Endothelial cell (in vitro differentiated cells): Measurements from ENCODE around the gene SH2D6. TPM values are rescaled to one million over a fixed set of nuclear protein-coding genes. Genes with fewer than 3 reads are reported as not detected.

ENCODE experiments used
- DNase-seq: peaks from one replicate; pipeline ENCODE4 v3.0.0; 2021; ENCODE audit warnings: low spot score
- H3K27ac Mint-ChIP-seq: one replicate; pipeline ENCODE4 v1.8.0; 2021; ENCODE audit warnings: mixed read lengths, inconsistent platforms; ENCODE audit not compliant: unreplicated experiment
- H3K27me3 Mint-ChIP-seq: one replicate; pipeline ENCODE4 v1.8.0; 2021; ENCODE audit warnings: mild to moderate bottlenecking, moderate library complexity, mixed read lengths, inconsistent platforms; ENCODE audit not compliant: unreplicated experiment
- H3K36me3 Mint-ChIP-seq: one replicate; pipeline ENCODE4 v1.8.0; 2021; ENCODE audit warnings: mild to moderate bottlenecking, low read depth, mixed read lengths, inconsistent platforms; ENCODE audit not compliant: unreplicated experiment
- H3K4me1 Mint-ChIP-seq: one replicate; pipeline ENCODE4 v1.8.0; 2021; ENCODE audit warnings: mild to moderate bottlenecking, mixed read lengths, inconsistent platforms; ENCODE audit not compliant: unreplicated experiment
- H3K4me3 Mint-ChIP-seq: one replicate; pipeline ENCODE4 v1.8.0; 2021; ENCODE audit warnings: mild to moderate bottlenecking, mixed read lengths, inconsistent platforms; ENCODE audit not compliant: unreplicated experiment
- H3K9me3 Mint-ChIP-seq: one replicate; pipeline ENCODE4 v1.8.0; 2021; ENCODE audit warnings: mixed read lengths, inconsistent platforms; ENCODE audit not compliant: unreplicated experiment
- CTCF ChIP-seq: fragments of 200-600 bp; sonication (generic); IDR thresholded peaks from one replicate; pipeline ENCODE4 v1.5.0; 2021; ENCODE audit warnings: antibody characterized with exemption; ENCODE audit not compliant: unreplicated experiment
- total RNA-seq: library from RNA; stranded (reverse); fragmentation: NEBNext Ultra II Directional; extraction: Animal tissue kit (Norgen Biotek cat#: 25700); gene quantifications from one replicate; pipeline ENCODE4 v1.2.1, GENCODE V29; 2021; ENCODE audit not compliant: unreplicated experiment

SH2D6 gene
- total RNA-seq, 1 donor from 2014 or later = 0.33 TPM

DNA sequence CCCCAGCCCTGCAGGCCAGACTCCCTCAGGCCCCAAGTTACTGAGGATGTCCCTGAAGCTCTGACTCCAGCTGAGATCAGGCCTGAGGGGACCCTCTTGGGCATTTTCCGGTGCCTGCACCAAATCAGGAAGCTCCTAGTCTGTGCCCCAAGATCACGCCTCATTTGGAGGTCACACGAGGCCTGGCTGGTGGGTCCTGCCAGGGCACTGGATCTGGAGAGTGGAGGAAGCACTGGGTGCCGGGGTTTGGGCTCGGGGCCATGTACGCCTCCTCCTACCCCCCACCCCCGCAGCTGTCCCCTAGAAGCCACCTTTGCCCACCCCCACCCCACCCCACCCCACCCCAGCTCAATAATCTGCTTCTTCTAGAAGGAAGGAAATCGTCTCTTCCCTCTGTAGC lies 16.2 kb downstream of the SH2D6 start:
- Mint-ChIP-seq H3K9me3 (no peaks in the 10 kb centered on the region), H3K27me3 (peaks cover 5% of the 10 kb centered on the region), H3K4me3 (no peak overlapping the region), H3K36me3 (no peaks in the 10 kb centered on the region), H3K4me1 (peaks cover 11% of the 10 kb centered on the region), H3K27ac (no peak overlapping the region)
- no peak for DNase-seq
- no peak for TF ChIP-seq CTCF

- Mint-ChIP-seq H3K4me3 (no peak overlapping the region), H3K36me3 (no peaks in the 10 kb centered on the region), H3K9me3 (no peaks in the 10 kb centered on the region), H3K4me1 (peaks cover 11% of the 10 kb centered on the region), H3K27ac (no peak overlapping the region), H3K27me3 (peaks cover 5% of the 10 kb centered on the region)
- TF ChIP-seq CTCF = no peak
- no peak for DNase-seq
Observed at GRCh38 chr2:85435220-85435958, 16.9 kb downstream of the SH2D6 start.

GRCh38 chr2:85435981-85436835 lies 17.7 kb downstream of the SH2D6 start:
- Mint-ChIP-seq H3K27ac (no peak overlapping the region), H3K9me3 (no peaks in the 10 kb centered on the region), H3K4me3 (no peak overlapping the region), H3K4me1 (peaks cover 10% of the 10 kb centered on the region), H3K27me3 (peaks cover 5% of the 10 kb centered on the region), H3K36me3 (no peaks in the 10 kb centered on the region)
- DNase-seq = no peak
- no peak for TF ChIP-seq CTCF

- Mint-ChIP-seq H3K27me3 (peaks cover 5% of the 10 kb centered on the region), H3K4me3 (peak overlapping the region; percentile 78), H3K27ac (no peak overlapping the region), H3K36me3 (no peaks in the 10 kb centered on the region), H3K9me3 (no peaks in the 10 kb centered on the region), H3K4me1 (peaks cover 8% of the 10 kb centered on the region)
- DNase-seq = no peak
- no peak for TF ChIP-seq CTCF
Observed at GRCh38 chr2:85436836-85437487, 18.4 kb downstream of the SH2D6 start.
